NCI-H2171 (cell line): Measurements from ENCODE around the gene GPR15.

Experiments
- DNase-seq: peaks from one replicate; lab custom pipeline; 2025; lab: John Stamatoyannopoulos, UW

The GPR15 gene

DNA sequence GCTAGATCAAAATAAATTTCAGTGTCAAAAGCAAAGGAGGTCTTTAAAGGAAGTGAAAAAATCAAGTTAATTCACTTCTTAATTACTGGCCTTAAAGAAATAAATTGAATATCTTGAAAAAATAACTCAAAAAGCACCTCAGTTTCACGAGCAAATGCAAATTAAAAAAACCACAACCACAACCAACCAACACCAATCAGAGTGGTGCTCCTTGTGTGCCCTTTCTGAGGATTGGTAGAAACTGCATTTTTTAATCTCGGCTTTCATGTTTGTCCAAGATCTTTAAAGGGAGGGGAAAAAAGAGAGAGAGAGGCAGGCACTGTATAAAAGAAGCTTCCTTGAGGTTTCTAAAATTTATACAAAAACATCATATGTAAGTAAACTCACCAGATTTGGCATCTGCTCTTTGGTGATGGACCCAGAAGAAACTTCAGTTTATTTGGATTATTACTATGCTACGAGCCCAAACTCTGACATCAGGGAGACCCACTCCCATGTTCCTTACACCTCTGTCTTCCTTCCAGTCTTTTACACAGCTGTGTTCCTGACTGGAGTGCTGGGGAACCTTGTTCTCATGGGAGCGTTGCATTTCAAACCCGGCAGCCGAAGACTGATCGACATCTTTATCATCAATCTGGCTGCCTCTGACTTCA lies at the start of gene GPR15:
TSS of gene GPR15 (plus strand) at position 357 of the 653 bp plus-strand sequence. CDS start at position 413, 56 bp downstream.
- DNase-seq, result no peak

DNA sequence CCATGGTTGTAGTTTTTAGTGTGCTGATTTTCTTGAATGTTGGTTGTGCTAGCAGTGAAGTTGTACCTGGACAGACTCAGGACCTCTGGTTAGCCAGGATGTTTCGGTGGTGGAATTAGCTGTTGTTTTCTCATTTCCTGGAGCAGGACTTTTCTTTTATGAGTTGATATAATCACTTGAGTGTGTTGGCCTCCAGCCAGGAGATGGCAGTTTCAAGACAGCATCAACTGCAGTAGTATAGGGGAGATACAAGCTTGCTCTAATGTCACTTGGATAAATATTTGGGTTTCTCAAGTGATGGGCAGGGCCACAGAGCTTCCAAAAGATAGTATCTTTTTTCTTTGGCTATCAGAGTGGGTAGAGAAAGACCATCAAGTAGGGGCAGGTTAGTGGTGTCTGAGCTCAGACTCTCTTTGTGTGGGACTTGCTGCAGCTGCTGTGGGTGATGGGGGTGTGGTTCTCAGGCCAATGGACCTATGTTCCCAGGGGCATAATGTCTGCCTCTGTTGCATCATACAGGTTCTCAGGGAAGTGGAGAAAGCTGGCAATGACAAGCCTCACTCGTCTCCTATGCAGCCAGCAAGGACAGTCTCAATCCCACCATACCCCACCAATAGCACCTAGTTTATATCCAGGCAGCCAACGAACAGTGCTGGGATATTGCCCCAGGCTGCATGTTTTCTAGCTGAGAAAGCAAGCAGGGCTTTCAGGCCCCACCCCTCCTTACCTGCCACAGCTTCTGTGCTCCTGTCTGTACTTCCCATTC lies 48.9 kb upstream of the GPR15 start:
- no peak for DNase-seq

DNA sequence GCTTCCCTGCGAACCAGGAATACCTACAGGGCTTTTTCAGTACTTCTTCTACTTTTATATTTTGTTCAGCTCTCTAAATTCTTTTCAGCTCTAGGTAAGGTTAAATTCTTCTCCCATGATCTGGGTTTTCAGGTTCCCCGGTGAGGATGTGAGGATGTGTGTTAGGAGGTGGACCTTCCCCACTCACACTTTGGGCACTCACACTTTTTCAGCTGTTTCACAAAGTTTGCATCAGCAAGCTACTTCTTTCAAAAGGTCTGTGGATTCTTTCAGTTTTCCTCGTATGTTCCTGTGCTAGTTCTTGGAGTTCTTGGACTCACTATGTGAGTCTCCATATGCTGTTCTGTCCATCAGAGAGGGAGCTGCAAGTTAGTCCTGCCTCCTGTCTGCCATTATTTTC lies 48.2 kb upstream of the GPR15 start:
- no peak for DNase-seq

DNA sequence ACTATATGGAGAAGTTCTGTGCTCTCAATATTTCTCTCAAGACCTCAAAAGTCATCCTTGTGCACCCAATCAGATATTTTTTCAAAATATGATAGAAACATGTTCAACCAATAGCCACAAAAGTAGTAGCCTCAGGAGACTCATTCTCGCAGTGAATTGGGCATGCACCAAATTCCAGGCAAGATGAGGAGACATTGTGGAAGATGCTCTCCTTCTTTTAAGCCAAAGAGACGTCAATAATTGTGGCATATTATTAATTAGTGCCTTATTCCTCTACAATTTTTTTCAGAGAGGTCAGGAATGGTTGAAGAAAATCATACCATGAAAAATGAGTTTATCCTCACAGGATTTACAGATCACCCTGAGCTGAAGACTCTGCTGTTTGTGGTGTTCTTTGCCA lies 34.4 kb upstream of the GPR15 start, which contains the start of gene OR5K2:
TSS of gene OR5K2 (plus strand) at position 301 of the 400 bp plus-strand sequence. CDS start at position 301, 0 bp downstream.
- no peak for DNase-seq

DNA sequence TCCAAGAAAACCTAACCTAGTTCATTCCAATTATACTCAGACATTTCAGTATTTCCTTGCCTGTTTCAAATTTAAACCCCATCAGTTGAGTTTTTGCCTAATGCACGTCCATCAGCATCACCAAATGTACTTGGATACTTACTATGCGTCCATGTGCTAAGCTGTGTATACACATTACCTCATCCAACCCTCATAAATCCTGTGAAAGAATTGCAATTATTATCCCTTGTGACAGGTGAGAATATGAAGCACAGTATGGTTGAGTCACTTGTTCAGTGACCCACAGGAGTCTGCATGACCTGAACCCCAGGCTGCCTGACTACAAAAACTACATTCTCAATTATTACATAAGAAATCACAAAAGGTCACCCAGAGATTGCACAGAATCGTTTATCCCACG lies 31.8 kb upstream of the GPR15 start:
- no peak for DNase-seq

DNA sequence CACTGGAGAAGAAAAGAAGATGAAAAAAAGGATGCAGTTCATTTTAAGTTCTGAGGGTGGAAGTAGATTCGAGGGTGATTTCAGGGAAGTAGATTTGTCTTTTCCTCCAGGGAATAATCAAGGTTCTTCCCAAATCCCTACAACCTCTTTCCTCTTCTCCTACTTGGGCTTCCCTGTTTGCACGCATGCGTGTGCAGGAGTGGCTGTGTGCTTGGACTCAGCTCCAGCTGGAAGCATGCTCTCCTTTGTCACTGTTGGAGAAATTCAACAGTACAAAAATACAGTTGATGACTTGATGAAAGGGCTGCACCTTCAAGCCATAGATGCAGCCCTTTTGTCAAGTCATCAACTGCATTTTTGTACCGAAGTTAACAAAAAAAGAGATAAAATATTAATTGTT lies 30.5 kb upstream of the GPR15 start:
- no peak for DNase-seq

DNA sequence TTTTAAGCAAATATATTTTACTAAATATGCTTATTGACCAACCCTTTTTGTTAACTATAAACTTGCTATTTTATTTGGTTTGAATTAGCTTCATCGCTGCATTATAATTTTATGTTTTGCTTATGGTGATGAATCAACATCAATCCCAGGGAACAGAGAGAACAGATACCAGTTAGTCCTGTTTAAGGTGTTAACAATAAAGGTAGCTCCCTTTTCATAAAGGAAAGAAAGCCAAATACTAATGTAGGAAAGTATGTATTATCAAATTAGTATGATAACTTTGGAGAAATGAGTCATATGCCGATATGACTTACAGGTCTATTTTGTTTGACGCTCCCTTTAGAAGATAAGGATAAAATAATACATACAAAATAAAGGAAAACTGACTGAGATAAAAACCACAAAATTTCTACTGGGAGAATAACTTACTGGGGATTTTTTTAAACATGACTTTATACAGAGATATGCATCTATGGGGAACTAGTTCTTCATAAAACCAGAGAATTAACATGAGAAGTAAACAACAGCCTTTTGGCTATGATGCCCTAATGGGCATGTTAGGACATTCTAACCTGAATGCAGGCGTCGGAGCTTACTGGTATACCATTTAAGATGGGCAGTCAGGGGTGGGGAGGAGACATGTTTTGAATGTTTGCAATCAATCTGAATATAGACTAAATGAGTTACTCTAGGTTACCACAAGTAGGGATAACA lies 29.8 kb upstream of the GPR15 start:
- no peak for DNase-seq

DNA sequence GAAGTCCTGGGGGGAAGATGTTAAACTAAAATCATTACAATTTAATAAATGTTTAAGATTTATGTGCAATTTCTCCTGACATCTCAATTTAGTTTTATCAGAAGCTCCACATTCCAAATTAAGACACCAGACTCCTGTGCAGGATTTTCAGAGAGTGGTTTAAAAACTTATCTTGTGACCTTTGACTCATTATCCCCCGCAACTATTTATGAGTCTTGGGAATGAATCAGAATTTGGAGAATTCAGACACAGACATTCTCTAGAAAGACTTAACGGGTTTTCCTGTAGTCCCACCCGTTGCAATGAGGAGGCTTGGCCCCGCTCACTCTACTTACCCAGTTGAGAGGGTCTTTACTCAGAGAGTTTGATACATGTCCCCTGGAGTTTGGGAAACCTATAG lies 27.2 kb upstream of the GPR15 start:
- no peak for DNase-seq

DNA sequence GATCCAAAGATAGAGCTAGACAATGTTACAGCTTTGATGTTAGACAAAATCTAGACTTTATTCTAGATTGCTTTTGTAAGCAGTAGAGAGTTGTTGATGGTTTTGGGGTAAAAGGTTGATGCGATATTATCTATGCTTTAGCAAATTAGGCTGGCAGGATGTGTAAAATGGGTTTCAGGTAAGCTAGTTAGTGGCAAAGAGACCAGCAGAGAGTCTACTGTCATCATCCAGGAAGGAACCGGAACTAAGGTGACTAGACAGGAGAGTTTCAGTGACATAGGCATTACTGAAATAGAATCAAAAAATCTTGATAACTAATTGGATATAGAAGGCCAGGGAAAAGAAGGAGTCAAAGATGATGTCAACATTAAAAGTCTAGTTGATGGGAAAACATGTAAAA lies 23.2 kb upstream of the GPR15 start:
- DNase-seq, result no peak

DNA sequence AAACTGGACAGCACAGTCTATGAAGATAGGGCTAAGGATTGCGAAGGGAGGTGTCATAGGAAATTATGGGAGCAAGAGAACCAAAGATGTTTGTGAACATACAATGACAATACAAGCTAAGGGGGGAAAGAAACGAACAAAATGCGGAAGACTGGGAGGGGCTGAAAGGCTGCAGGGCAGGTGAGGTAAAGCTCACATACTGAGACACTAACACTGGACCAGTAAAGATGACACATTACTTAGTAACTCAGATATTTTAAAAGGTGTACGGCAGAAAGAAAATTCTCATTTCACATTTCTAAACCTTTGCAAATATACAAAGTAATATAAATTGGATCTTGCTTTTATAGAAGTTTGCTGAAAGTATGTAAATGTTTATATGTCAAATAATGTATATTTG lies 19.2 kb upstream of the GPR15 start:
- DNase-seq, result no peak

DNA sequence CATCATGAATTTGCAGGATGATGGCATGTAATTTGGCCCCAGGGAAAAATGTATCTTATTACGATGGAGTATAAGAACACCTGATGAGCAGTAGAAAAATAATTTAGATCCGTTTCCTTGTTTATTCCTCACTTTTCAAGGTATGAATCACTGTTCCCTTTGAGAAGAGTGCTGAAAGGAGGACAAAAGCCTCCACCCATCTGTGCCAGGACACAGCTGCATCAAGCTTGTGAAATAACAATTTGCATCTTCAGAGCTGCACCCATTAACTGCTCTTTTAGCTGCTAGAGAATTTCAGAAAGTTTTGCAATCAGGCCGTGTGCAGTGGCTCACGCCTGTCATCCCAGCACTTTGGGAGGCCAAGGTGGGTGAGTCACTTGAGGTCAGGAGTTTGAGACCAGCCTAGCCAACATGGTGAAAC lies 18.7 kb upstream of the GPR15 start:
- no peak for DNase-seq

DNA sequence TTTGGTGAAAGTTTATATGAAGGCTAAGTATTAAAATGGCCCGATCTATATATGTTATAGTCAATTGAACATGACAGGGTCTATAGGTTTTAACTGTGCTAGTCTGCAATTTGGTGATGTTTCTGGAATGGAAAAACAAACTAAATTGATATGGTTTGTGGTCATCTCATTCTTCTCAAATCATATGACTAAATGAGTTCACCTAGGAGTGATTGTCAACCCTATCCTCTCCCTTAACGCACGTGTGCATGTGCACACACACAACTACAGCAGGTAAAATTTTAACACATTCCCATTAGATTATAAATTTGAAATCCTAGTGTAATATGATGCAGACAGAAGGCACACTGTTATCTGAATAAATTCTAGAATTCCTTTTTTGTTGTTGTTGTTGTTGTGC lies 18.0 kb upstream of the GPR15 start:
- DNase-seq, result no peak

DNA sequence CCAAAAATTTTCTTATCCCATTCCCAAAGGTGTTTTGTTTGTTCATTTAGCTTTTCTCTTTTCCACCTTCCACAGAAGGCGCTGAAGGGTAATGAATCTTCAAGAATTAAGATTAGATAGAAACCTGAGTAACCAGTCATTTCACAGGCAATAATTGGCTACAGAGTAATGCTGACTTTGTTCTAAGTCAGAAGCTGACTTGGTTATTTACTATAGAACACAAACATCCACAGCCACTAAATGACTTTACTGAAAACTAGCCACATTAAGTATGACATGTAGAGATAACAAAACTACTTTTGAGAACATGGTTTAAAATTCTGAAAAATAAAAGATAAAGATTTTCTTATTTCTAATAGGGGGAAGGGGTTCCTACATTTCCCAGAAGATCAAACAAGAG lies 16.8 kb upstream of the GPR15 start:
- no peak for DNase-seq

DNA sequence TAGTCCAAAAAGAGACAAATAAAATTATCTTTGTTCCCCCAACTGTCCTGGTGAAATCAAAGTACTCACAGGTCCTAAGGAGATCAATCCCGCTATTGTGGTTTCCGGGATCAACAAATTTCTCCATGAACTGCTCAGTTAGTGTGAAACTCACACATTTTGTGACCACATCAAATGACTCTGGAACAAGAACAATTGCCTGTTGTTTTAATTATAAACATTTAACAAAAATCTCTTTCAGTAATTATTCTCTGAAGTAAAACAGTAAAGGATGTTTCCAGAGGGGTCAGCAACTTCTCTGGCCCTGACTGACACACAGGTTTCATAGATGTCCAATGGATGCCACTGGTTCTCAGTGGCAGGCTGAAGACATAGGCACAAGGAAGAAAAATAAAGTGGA lies 13.0 kb upstream of the GPR15 start:
- no peak for DNase-seq

DNA sequence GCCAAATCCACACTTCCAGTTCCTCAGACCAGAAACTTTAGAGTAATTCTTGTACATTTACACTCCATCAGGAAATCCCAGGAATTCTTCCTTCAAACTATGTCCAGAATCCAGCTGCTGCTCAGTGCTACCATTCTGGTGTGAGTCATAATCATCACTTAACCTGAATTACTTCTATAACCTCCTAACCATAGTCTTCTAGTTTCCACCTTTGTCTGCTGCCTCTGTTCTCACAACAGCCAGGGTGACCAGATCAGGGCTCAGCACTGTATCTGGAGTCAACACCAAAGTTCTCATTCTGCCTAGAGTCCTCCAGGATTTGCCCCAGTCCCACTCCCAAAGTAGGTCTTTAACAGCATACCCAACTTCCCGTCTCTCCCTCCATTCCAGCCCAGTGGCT lies 12.4 kb upstream of the GPR15 start:
- no peak for DNase-seq

DNA sequence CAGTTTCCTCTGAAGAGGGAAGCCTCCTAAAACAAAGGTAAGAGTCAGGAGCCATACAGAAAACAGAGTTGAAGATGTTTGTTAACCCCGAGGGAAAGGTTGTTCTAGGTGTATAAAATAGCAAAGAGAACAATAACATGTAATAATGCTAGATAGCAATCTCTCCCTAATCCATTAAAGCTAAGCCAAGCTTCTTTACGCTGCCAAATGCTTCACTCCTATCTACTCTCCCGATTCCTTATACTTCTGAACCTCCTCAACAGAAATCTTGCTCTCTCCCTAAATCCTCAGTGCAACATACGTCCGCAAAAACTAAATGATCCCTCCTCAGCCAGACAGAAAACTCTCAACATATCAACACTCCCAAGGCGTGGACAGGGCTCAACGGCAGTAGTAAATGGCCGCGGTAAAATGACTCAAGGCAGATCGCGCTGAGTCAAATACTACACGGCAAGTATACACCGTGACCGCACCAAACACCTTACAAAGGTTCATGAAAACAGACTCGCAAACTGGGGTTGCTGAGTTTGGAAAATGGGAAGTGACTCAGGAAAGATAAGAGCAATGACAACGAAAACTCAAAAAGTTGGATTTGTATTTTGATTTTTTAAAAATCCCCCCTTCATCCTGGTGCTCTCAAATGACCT lies 9.8 kb upstream of the GPR15 start:
- peak; percentile 25 for DNase-seq

DNA sequence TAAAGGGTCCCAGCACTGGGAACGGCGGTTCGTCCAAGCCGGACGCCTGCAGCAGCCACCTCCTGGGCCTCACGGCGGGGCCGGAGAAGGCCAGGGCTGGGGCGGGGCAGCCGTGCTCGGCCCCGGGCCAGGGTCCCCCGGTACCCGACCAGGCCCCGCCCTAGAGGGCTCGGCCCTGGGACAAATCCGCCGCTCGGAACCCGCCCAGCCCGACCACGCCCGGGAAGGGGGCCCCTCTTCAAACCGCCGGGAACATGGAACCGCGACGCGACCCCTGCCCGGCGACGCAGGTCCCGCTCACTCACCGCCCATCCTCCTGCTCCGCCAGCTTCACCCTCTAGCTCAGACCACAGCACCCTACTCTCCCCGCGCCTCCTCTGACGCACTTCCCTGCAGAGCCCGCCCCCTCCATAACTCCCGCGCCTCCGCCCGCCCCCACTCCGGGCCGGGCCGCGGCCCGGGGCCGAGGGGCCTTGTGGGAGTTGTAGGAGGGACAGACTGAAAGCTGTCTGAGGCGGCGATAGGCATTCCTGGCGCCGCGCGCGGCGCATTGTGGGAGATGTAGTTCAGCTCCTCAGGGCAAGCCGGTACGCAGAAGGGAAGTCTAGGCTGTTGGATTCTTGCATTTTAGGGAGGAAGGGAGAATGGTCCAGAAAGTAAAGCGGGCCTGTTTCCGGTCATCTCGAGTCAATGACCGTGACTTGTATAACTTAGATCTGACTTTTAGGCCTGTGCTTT lies 9.1 kb upstream of the GPR15 start, which contains the start of gene CLDND1:
TSS of gene CLDND1 (minus strand) at position 359 of the 738 bp plus-strand sequence. CDS start 1,478 bp downstream, outside the sequence.
- DNase-seq, result peak; percentile 97

DNA sequence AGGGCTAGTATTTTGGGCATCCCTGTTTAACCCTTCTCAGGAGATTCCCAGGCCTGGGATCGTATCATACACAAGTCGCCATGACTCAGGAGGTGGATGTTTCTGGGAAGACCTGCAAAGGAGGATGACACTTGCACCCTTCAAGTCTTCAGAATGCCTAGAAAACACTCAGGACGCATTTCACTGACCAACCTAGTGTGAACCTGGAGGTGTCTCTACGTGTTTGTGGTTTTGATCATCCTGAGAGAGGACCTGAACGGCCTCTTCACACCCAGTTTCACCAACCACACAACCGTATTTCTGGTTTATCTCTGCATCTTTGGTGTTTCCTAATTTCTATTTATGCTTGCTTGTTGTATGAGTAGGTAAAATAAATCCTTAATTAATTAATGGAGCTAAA lies 6.3 kb upstream of the GPR15 start:
- DNase-seq, result no peak

DNA sequence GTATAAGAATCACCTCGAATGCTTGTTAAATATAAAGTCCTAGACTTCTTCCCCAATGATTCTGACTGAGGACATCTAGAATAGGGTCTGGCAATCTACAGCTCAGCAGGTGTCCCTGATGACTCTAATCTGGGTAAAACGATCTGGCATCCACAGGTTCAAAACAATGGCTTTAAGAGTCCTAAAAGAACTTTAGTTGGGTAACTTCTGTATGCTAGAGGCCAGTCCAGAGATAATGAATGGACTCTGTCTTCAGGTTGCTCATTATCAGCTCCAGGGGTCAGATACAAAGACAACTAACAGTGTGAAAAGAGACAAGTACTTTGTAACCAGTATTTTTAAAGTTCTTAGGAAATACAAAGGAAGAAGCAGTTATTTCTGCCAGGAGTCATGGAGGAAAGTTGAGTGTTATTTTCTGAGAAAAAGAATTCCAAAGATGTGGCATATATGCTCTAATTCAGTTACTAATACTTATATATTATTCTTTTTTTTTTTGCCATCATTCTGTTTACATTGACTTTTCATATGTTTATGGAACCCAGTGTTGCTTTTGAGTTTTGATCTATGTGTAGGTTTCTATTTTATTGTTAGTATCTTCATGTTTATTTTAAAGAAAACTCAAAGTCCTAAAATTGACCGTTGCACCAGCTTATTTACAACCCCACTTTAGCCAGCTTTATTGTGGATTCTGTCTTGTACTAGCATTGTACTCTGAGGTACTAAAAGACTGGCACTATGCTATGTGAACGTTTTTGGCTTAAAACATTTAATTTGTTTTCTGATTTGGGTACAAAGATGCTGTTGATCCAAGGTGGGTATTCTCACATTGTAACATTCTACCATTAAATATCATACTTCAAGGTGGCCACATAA lies 3.1 kb upstream of the GPR15 start:
- DNase-seq, result no peak

DNA sequence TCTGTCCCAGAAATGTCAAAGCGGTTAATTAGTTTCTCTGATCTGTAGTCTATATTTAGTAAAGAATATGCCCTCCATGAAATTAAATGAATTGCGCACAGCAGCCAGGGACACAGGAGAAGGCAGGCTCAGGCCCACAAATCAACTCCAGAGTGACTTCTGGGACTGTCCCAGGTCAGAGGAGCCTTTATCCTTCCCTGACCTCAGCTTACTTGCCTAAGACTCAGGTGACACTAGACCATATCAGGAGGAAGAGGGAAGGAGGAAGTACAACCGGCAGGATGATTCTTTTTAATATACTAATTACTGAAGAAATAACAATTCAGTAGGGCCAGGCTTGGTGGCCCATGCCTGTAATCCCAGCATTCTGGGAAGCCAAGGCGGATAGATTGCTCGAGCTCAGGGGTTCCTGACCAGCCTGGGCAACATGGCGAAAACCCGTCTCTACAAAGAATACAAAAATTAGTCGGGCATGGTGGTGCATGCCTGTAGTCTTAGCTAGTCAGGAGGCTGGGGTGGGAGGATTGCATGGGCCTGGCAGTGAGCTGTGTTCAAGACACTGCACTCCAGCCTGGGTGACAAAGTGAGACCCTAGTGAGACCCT lies 1.8 kb upstream of the GPR15 start:
- no peak for DNase-seq
